Liver (tissue), 9 donors: ENCODE results near the gene DOK3. TPM values are rescaled to one million over a fixed set of nuclear protein-coding genes. Genes with fewer than 3 reads are reported as not detected.
A peak's percentile ranks its signal among the peaks of the same experiment; 100 is the strongest.

Experiments
- DNase-seq: peaks from one replicate; pipeline ENCODE4 v3.0.0-alpha.2; 2017; ENCODE audit warnings: low spot score
- H3K27ac ChIP-seq, 2 donors: one replicate each; pipeline ENCODE4 v1.7.0; 2013; ENCODE audit warnings: inconsistent platforms in 2 of 2, low read length in 2 of 2, control low read depth in 1 of 2, low read depth in 1 of 2, mild to moderate bottlenecking in 1 of 2
- H3K27me3 ChIP-seq, 4 donors: one replicate each; pipeline versions ENCODE4 v1.6.1 to v1.7.0; 2013; ENCODE audit warnings: low read length in 3 of 4, inconsistent platforms in 1 of 4, mild to moderate bottlenecking in 1 of 4, moderate library complexity in 1 of 4; ENCODE audit not compliant: control insufficient read depth in 4 of 4, insufficient read depth in 4 of 4
- H3K36me3 ChIP-seq, 4 donors: one replicate each; pipeline versions ENCODE4 v1.6.1 to v1.7.0; 2013; ENCODE audit warnings: low read length in 3 of 4, mild to moderate bottlenecking in 3 of 4, low read depth in 1 of 4, moderate library complexity in 1 of 4; ENCODE audit not compliant: control insufficient read depth in 4 of 4, insufficient read depth in 3 of 4
- H3K4me1 ChIP-seq, 4 donors: one replicate each; pipeline versions ENCODE4 v1.6.1 to v1.7.0; 2013; ENCODE audit warnings: low read length in 3 of 4, mild to moderate bottlenecking in 3 of 4, moderate library complexity in 1 of 4; ENCODE audit not compliant: control insufficient read depth in 4 of 4, insufficient read depth in 4 of 4
- H3K4me3 ChIP-seq, 3 donors: one replicate each; pipeline versions ENCODE4 v1.6.1 to v1.7.0; 2013; ENCODE audit warnings: low read length in 3 of 3, control low read depth in 1 of 3, low read depth in 1 of 3, mild to moderate bottlenecking in 1 of 3
- H3K9ac ChIP-seq, 2 donors: one replicate each; pipeline ENCODE4 v1.7.0; 2013; ENCODE audit warnings: low read length in 2 of 2, mild to moderate bottlenecking in 2 of 2, moderate library complexity in 2 of 2, control low read depth in 1 of 2, low read depth in 1 of 2
- H3K9me3 ChIP-seq, 4 donors: one replicate each; pipeline versions ENCODE4 v1.6.1 to v1.7.0; 2013; ENCODE audit warnings: low read length in 3 of 4; ENCODE audit not compliant: control insufficient read depth in 4 of 4
- ATF3 ChIP-seq: IDR thresholded peaks from 2 replicates; pipeline ENCODE4 v1.6.1; 2016; ENCODE audit warnings: antibody characterized with exemption
- CTCF ChIP-seq: fragments of 150-350 bp; IDR thresholded peaks from 2 replicates; pipeline ENCODE4 v1.5.1; 2017; ENCODE audit warnings: improper control_type of control experiment, low read depth, low read length; ENCODE audit not compliant: missing input control
- EGR1 ChIP-seq, 2 donors: IDR thresholded peaks; 2 replicates each; pipeline ENCODE4 v1.6.1; 2016 to 2018; ENCODE audit warnings: antibody characterized with exemption in 2 of 2, low read depth in 2 of 2
- FOXA1 ChIP-seq: IDR thresholded peaks from 2 replicates; pipeline ENCODE4 v1.6.1; 2016; ENCODE audit warnings: antibody characterized with exemption
- FOXA2 ChIP-seq: IDR thresholded peaks from 2 replicates; pipeline ENCODE4 v1.6.1; 2016; ENCODE audit warnings: antibody characterized with exemption
- GABPA ChIP-seq, 2 donors: IDR thresholded peaks in 1 of 2; conservative IDR thresholded peaks in 1 of 2; 2 replicates each; pipeline ENCODE4 v1.6.1; 2016; ENCODE audit warnings: antibody characterized with exemption in 2 of 2, mild to moderate bottlenecking in 1 of 2, moderate library complexity in 1 of 2
- HNF4A ChIP-seq, 2 donors: conservative IDR thresholded peaks; 2 replicates each; pipeline ENCODE4 v1.6.1; 2016; ENCODE audit warnings: antibody characterized with exemption in 2 of 2, mild to moderate bottlenecking in 2 of 2
- HNF4G ChIP-seq: IDR thresholded peaks from 2 replicates; pipeline ENCODE4 v1.6.1; 2016; ENCODE audit warnings: antibody characterized with exemption
- JUND ChIP-seq, 2 donors: IDR thresholded peaks; 2 replicates each; pipeline ENCODE4 v1.6.1; 2016; ENCODE audit warnings: antibody characterized with exemption in 2 of 2
- MAX ChIP-seq: IDR thresholded peaks from 2 replicates; pipeline ENCODE4 v1.6.1; 2016; ENCODE audit warnings: antibody characterized with exemption
- NR2F2 ChIP-seq: IDR thresholded peaks from 2 replicates; pipeline ENCODE4 v1.6.1; 2016; ENCODE audit warnings: antibody characterized with exemption
- RAD21 ChIP-seq, 2 donors: IDR thresholded peaks; 2 replicates each; pipeline ENCODE4 v1.6.1; 2016; ENCODE audit warnings: antibody characterized with exemption in 2 of 2, mild to moderate bottlenecking in 2 of 2
- REST ChIP-seq: IDR thresholded peaks from 2 replicates; pipeline ENCODE4 v1.6.1; 2016; ENCODE audit warnings: antibody characterized with exemption, mild to moderate bottlenecking
- RXRA ChIP-seq, 2 donors: IDR thresholded peaks; 2 replicates each; pipeline ENCODE4 v1.6.1; 2017 to 2018; ENCODE audit warnings: antibody characterized with exemption in 2 of 2, mild to moderate bottlenecking in 1 of 2
- SP1 ChIP-seq: IDR thresholded peaks from 2 replicates; pipeline ENCODE4 v1.6.1; 2018; ENCODE audit warnings: antibody characterized with exemption, mild to moderate bottlenecking
- TAF1 ChIP-seq: conservative IDR thresholded peaks from 2 replicates; pipeline ENCODE4 v1.6.1; 2016; ENCODE audit warnings: antibody characterized with exemption, mild to moderate bottlenecking
- YY1 ChIP-seq: IDR thresholded peaks from 2 replicates; pipeline ENCODE4 v1.6.1; 2016; ENCODE audit warnings: antibody characterized with exemption, mild to moderate bottlenecking
- ZBTB33 ChIP-seq: IDR thresholded peaks from 2 replicates; pipeline ENCODE4 v1.6.1; 2016; ENCODE audit warnings: antibody characterized with exemption
- WGBS: extraction: QIAGEN DNeasy Blood & Tissue Kit; methylation state at CpG from one replicate; pipeline ENCODE4 v1.1.7; 2013; 5-methylcytosine and 5-hydroxymethylcytosine counted together
- polyA plus RNA-seq, 2 donors: library from polyadenylated mRNA; stranded (reverse) in 1 of 2; unstranded in 1 of 2; fragments of 200-250 nt in 1 of 2; fragments of >200 nt in 1 of 2; fragmentation: Nextera tagmentation in 1 of 2; extraction: Ambion mirVana in 1 of 2; gene quantifications; one replicate each; pipeline versions ENCODE4 v1.2.1 to v1.2.3, GENCODE V29; 2013 to 2015
- total RNA-seq, 2 donors: library from RNA; depleted of rRNA; stranded (reverse); fragments of >200 nt; gene quantifications; one replicate each; pipeline ENCODE4 v1.2.3, GENCODE V29; 2014
- donor health status: healthy.
- donor health status: healthy.
- donor health status: healthy.
- donor health status: healthy.
- donor health status: healthy.

The DOK3 gene
- total and polyA plus RNA-seq, 4 donors: 1.7 to 19.2 (median 6.6) TPM

- peaks cover 3 to 27% (median 15%) of the 10 kb centered on the region in 4 donors for H3K4me1 ChIP-seq
- TF ChIP-seq RXRA (IDR thresholded peaks at IDR 0.05): peak in 1 of 2 donors; percentile 4
- peak; percentile 81 for TF ChIP-seq CTCF
- no peak for TF ChIP-seq GABPA (IDR thresholded peaks at IDR 0.05 in 1 of 2, conservative IDR thresholded peaks at IDR 0.05 in 1 of 2)
- TF ChIP-seq SP1: peak; percentile 39
- TF ChIP-seq RAD21 (IDR thresholded peaks at IDR 0.05): peak in 1 of 2 donors; percentile 61
- TF ChIP-seq MAX: no peak
- no peak overlapping the region for H3K4me3 ChIP-seq
- DNase-seq: peak; percentile 73
- 83% methylated on average over 24 of the region's 24 CpGs for WGBS
- no peak overlapping the region for H3K9ac ChIP-seq
- H3K27ac ChIP-seq: no peak overlapping the region
- H3K36me3 ChIP-seq: no peaks in the 10 kb centered on the region
- H3K27me3 ChIP-seq: no peaks in the 10 kb centered on the region
- H3K9me3 ChIP-seq: no peaks in the 10 kb centered on the region
Measured at GRCh38 chr5:177456976-177457851, 52.4 kb downstream of the DOK3 start.

- no peak overlapping the region for H3K4me3 ChIP-seq
- H3K9me3 ChIP-seq: no peaks in the 10 kb centered on the region
- TF ChIP-seq JUND (IDR thresholded peaks at IDR 0.05) (no peak), FOXA1 (no peak), HNF4A (conservative IDR thresholded peaks at IDR 0.05) (no peak), CTCF (no peak), EGR1 (IDR thresholded peaks at IDR 0.05; ENCODE audit: low read depth in 2 of 2) (no peak), SP1 (no peak), RAD21 (IDR thresholded peaks at IDR 0.05) (no peak), YY1 (no peak), REST (no peak), GABPA (IDR thresholded peaks at IDR 0.05 in 1 of 2, conservative IDR thresholded peaks at IDR 0.05 in 1 of 2) (no peak), TAF1 (no peak), RXRA (IDR thresholded peaks at IDR 0.05) (no peak), ZBTB33 (no peak), ATF3 (no peak), FOXA2 (no peak), HNF4G (no peak), NR2F2 (no peak), MAX (no peak)
- no peak for DNase-seq
- WGBS: 29% methylated on average over 12 of the region's 12 CpGs
- no peak overlapping the region for H3K9ac ChIP-seq
- peaks cover 3 to 27% (median 15%) of the 10 kb centered on the region in 4 donors for H3K4me1 ChIP-seq
- H3K27ac ChIP-seq: no peak overlapping the region
- no peaks in the 10 kb centered on the region for H3K36me3 ChIP-seq
- no peaks in the 10 kb centered on the region for H3K27me3 ChIP-seq
Measured at GRCh38 chr5:177456591-177456964, 53.0 kb downstream of the DOK3 start.
